UCSD-AML1 (cell line): Measurements from ENCODE around the gene PRF1.

Source experiments
- DNase-seq: peaks from one replicate; lab custom pipeline; 2025; ENCODE audit not compliant: unreplicated experiment; lab: John Stamatoyannopoulos, UW

PRF1 gene

DNA sequence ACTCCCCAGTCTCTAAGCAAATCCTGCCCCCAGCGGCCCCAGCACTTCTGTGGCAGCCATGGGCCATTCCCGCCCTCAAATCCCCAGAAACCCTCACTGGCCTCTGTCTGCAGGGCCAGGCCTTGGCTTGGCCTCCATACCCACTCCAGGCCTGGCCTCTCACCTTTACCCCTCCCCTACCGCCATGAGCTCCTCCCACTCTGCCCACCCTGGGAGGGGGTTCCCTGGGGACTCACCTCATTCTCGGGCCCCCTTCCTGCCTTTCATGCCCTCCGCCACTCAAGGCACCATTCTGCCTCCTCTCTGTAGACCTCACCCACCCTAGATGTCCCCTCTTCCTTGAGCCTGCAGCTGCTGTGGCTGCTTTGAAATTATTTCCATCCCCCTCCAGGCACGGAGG, 41.0 kb downstream of the PRF1 start:
- DNase-seq = no peak

DNA sequence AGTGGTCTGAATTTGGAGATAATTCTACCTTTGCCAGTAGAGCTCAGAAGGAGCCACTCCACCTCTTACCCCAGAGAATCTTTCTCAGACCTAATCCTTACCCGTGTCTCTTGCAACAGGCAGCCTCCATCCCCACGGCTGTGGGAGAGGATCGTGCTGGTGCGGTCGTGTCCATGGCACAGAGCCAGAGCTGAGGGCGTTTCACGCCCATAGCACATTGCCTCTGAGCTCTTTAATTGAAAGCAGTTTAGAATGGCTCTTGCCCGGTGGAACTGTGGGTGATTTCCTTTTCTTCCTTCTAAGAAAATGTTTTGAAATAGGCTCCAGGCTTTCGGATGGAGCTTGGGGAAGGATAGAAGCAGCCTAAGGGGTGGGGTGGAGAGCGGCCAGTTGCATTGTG, 41.5 kb downstream of the PRF1 start:
- no peak for DNase-seq

DNA sequence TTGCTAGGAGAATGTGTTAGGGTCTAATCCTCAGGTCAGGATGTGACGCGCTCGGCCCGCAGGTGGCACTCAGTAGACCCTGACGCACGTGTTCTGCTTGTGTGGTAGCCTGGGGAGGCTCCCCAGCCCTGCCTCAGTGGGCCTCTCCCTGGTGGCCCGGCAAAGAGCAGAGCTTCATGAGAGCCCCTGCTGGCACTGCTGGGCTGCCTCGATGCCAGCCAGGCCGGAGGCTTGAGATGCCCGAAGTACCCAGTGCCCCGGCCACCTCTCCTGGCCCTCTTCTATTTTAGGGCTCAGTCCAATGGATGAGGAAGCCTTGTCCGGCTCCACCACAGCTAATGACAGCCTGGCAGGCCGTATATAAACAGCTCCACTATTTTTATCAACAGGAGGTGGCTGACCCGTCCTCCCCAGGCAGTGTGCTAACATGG, 42.0 kb downstream of the PRF1 start:
- no peak for DNase-seq

DNA sequence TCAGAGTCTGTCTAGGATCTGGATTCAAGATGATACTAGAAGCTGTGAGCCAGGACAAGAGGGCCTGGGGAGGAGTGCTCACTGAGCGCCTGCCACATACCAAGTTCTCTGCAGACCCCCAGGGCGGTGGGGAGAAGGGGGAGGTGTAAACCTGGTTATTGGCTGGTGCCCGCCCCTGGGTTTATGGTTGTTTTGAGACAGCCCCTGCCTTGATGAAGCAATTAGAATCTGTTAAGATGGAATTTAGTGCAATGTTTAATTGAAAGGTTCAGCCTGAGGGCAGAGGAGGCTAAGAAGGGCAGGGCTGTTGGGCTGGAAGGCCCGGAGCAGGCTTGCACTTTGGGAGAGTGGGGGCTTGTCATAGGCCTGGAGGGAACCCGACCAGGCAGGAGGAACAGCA, 42.7 kb downstream of the PRF1 start:
- DNase-seq = no peak

DNA sequence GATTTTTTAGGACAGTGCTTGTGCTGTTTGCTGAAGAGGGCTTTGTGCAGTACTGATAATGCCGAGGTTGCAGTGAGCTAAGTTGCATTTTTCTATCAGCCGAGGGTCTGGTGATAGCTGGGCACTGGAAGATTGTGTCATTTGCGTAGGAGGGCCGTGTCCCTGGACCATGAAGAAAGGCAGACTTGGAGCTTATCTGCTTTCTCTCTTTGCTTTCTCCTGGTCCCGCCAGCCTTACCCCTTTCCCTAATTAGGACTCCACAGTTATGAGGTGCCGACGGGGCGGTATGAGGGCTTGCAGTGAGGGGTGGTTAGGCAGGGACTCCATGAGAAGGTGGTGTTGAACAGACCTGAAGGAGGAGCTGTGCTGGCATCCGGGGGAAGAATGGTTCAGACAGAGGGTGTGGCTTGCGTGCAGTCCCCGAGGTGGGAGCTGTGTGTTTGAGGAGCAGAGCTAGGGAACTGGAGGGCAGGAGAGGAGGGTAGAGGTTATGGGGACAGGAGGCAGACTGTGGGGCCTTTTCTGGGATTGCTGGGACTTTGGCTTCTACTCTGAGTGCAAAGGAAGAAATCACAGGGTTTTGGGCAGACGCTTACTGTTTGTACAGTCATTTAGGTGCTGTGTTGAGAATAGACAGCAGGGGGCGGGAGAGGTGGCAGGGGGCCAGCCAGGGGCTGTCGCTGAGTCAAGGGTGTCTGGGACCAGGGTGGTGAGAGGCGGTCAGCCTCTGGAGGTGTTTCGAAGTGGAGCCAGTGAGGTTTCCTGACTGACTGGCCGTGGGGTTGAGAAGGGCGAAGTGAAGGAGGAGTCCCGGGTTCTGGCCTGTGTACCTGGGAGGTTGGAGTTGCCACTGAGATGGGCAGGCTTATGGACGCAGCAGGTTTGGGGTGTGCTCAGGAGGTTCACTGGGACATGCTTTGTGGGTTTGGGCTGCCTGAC, 43.4 kb downstream of the PRF1 start:
- peak; percentile 38 for DNase-seq

DNA sequence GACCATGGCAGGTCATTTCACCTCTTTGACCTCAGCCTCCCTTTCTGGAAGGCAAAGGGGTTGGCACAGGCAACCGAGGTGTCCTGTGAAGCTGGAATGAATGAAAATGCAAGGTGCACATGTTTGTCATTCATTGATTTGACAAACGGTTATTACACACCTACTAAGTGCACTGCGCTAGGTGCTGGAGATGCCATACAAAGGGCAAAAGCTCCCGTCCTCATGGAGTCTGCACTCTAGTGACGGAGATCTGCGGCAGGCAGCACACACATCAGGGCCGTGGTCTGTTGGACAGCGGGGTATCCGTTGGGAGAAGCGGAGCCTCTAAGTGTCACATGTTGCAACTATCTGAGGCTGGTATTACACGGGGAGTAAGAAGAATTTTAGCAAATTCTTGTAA, 44.2 kb downstream of the PRF1 start:
- DNase-seq = no peak

DNA sequence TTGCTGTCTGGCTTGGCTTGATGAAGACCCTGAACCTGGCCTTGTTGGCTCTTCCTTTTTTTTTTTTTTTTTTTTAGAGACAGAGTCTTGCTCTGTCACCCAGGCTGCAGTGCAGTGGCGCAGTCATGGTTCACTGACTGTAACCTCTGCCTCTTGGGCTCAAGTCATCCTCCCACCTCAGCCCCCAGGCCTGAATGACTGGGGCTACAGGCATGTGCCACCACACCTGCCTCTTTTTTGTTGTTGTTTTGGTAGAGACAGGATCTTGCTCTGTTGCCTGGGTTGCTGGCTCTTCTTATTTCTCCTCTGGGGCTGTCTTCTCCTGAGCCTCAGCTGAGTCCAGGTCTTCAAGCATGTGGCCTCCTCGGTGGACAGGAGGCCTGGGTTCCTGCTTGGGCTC, 44.7 kb downstream of the PRF1 start:
- no peak for DNase-seq

DNA sequence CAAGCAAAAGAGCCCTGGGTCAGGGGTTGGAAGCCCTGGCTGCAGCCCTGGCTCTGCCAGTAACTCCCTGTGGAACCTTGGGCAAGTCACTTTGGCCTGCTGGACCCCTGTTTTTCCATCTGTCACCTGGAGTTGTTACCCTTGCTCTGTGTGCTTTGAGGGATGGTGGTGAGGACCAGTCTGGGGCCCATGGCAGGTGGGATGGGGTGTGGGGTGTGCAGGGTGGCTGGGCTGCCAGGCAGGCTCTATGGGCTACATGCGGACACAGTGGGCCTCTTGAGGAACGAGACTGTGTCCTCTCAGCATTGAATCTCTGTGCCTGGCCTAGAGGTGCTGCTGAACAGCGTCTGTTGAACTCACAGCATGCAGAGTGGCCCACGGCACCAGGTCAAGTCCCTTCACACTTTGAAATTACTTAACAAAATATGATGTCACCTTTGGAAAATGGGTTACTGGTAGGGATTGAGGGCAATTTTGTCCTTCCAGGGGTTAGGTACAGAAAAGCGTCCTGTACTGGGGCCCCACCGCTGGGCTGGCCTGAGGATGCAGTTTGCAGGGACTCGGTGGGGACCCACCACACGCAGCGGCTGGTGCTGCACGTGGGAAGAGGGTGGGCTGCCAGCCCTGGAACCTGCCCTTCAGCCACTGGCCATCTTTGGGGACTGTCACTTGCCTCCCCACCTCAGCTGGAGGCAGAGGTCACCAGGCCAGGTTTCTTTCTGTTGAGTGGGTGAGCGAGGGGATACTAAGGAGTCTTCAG, 45.3 kb downstream of the PRF1 start:
- DNase-seq = no peak

DNA sequence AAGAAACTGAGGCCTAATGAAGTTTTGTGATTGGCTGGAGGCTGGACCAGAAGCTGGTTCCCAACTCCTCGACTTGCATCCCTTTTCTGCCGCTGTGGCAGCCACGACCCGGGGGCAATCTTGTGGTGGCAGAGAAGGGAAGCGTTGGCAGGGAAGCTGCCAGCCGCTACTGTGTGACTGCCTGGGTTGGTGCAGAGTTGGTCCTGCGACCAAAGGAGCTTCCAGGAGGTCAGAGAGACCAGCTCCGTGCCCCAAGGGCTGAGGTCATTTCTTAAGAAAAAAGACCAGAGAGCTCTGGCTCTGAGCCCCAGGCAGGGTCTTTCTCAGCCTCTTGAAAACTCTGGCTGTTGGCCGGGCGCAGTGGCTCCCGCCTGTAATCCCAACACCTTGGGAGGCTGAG, 47.2 kb downstream of the PRF1 start:
- DNase-seq = no peak

DNA sequence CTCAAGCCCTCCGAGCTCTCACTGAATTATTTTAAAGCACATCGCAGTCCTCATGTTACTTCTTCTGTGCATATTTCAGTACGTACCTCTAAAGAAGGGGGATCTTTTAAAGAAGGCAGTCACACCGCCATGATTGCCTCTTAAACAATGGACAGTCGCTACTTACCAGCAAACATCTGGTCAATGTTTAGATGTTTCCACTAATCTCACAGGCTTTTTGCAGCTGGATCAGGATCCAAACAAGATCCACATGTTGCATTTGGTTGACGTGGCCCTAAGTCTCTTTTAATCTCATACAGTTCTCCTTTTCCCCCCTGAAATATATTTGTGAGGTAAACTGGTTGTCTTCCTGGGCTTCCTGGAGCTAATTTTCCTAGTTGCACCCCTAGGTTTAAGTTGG, 50.0 kb downstream of the PRF1 start:
- DNase-seq = no peak

DNA sequence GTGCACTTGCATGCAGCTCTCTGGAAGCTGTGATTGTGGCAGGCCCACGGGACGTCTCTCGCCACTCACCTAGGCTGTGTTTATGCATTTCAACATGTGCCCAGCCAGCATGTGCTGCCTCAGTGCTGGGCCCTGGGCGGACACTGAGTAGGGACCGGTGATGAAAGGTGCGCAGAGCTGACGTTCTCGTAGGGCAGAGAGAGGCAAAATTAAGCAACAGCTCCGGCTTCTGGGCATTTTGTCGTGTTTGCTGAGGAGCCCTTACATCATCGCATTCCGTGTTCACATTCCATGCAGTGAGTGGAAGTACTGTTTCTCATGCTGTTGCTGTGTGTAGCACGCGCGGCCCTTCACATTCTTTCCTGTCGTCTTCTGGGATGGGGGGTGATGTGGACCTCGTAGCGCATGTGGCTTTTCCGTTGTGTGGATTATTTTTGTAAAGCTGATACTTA, 50.5 kb downstream of the PRF1 start:
- DNase-seq = no peak

DNA sequence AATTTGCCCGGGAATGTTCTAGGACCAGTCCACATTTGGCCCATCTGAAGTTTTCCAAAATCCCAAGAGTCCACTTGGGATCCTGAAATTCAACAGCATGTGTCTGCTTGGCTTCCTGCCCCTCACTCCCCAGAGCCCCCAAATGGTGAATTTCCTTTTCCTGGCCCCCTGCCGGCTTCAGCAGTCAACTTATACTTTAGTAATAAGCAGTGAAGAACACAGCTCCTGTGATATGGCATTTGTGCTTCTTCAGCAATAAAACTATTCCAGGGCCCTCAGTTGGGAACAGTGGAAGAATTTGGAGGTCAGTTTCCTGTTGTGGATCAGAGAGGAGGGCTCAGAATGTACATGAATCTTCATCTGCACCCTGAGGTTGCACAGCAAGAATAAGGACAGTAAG, 51.1 kb downstream of the PRF1 start:
- DNase-seq = no peak

DNA sequence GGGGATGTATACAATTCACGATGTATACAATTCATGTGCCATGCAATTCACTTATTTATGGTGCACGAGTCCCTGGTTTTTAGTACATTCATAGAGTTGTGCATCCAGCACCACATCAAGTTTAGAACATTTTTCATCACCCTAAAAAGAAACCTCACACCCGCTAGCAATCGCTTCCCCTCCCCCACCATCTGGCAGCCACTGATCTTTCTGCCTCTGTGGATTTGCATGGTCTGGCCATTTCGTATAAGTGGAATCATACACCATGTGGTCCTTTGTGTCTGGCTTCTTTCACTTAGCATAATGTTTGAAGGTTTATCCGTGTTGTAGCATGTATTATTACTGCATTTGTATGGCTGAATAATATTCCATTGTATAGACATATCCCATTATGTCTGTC, 52.1 kb downstream of the PRF1 start:
- DNase-seq = no peak

DNA sequence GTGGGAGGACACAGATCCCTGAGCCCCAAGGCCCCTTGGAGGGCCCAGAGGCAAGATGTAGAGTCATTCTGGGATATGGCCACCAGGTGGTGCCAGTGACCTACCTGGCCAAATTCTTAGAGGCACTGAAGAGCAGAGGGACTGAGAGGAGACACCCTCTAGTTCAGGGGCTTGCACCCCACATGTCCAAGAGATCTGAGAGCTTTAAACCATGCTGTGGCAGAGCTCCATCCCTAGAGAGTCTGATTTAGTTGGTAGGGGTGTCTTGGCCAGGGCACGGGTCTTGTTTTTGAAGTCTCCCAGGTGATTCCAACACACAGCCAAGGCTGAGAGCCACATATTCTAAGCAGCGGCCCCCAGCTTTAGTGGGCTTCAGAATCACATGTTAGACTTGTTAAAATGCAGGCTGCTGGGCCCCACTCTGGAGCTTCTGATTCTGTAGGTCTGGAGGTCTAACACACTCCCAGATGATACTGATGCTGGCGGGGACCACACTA, 52.5 kb downstream of the PRF1 start:
- peak; percentile 70 for DNase-seq

DNA sequence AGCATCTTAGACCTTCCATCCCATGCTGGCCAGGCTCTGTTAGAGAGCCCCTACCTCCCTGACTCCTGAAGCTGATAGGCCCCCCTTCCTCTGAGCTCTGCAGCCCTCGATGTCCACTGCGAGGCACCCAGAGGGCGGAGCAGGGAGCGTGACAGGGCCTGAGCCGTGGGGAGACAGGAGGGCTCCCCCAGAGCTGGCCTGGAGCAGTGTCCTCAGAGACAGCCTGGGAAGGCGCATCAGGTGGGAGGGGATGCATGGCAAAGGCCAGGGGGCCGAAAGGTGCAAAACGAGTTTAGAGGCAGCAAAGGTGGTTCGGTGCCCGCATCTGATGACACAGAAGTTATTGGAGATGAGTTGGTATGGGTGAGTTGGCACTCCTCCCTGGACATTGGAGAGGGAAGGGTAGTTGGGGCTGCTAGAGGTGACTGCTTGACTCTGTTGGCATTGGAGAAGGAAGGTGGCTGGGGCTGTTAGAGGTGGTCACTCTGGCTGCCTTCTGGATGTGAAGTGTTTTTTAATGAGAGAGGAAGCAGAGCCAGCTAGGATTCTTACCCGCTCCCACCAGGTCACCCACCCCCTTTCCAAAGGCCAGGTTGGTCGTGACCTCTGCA, 53.1 kb downstream of the PRF1 start:
- no peak for DNase-seq
